Calu3 (cell line): Measurements from ENCODE around the gene PPIH. TPM values are rescaled to one million over a fixed set of nuclear protein-coding genes. Genes with fewer than 3 reads are reported as not detected.
A peak's percentile ranks its signal among the peaks of the same experiment; 100 is the strongest.

ENCODE experiments used
- BruUV-seq: library from RNA; stranded (reverse); fragments of 400-500 nt; replicated peaks from 2 replicates; lab custom pipeline; 2021; lab: Mats Ljungman, UMichigan
- CTCF ChIA-PET: fragments of 300-600 bp; sonication (Branson Sonifier 250); formaldehyde crosslinking; loops from one replicate; lab custom pipeline; 2022; ENCODE audit warnings: antibody characterized with exemption; lab: Charles Lee
- DNase-seq: peaks from one replicate; pipeline ENCODE4 v3.0.0; 2022
- H3K27ac Mint-ChIP-seq: one replicate; pipeline ENCODE4 v1.8.0; 2022; ENCODE audit warnings: mixed read lengths; ENCODE audit not compliant: unreplicated experiment
- H3K27me3 Mint-ChIP-seq: one replicate; pipeline ENCODE4 v1.8.0; 2022; ENCODE audit warnings: mixed read lengths; ENCODE audit not compliant: unreplicated experiment
- H3K36me3 Mint-ChIP-seq: one replicate; pipeline ENCODE4 v1.8.0; 2022; ENCODE audit warnings: mild to moderate bottlenecking, moderate library complexity, mixed read lengths; ENCODE audit not compliant: insufficient read depth, unreplicated experiment
- H3K4me1 Mint-ChIP-seq: one replicate; pipeline ENCODE4 v1.8.0; 2022; ENCODE audit warnings: mild to moderate bottlenecking, low read depth, mixed read lengths; ENCODE audit not compliant: unreplicated experiment
- H3K4me3 Mint-ChIP-seq: one replicate; pipeline ENCODE4 v1.8.0; 2022; ENCODE audit warnings: mild to moderate bottlenecking, low read depth, moderate library complexity, mixed read lengths; ENCODE audit not compliant: unreplicated experiment
- H3K9me3 Mint-ChIP-seq: one replicate; pipeline ENCODE4 v1.8.0; 2022; ENCODE audit warnings: low read depth, mixed read lengths; ENCODE audit not compliant: unreplicated experiment
- intact Hi-C: fragments of 100-400 bp; cut with micrococcal nuclease; formaldehyde crosslinking; loops from one replicate; pipeline ENCODE4 v1.10.0; 2022; ENCODE audit not compliant: unreplicated experiment
- total RNA-seq: library from RNA; stranded (reverse); gene quantifications from 2 replicates; pipeline ENCODE4 v1.2.3, GENCODE V29; 2022
- TF ChIP-seq, protein P1 (sequence below): fragments of 200-600 bp; IDR thresholded peaks from one replicate; pipeline ENCODE4 v1.8.0; 2022; ENCODE audit warnings: antibody characterized with exemption; ENCODE audit not compliant: unreplicated experiment

PPIH gene
- total RNA-seq, 1 experiment from 2014 or later: 58.6 TPM

DNA sequence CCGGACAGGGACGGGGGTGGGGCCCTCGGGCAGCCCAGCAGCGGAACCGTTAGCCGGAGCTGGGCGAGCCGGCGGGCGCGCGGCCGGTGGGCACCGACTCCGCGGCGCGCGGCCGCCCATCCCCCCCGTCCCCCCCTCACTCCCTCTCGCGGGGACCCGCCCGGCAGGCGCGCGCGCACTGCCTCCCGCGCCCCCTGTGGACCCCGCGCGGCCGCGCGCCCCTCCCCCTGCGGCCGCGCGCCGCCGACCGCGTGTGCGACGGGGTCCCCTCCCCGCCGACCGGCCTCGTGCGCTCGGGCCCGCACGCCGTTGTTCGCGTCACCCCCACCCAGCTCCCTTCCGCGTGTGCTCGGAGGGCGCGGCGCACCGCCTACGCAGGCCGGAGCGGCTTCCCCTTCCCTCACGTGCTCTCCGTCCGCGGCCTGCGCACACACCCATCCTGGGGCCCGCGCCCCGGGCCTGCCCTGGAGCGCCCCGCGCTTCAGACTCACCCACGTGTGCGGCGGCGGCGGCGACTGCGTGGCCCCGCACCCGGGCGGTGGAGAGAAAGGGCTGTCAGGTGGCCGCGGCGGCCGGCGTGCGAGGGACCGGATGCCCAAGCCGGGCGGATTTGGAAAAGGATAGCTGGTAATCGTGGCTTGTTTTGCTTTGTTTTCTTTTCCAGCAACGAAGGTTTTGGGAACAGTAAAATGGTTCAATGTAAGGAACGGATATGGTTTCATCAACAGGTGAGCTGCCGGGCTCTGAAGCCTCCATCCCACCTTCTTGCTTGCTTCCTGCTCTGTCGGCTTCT lies 24.7 kb downstream of the PPIH start:
- no TSS peak for BruUV-seq
- TF ChIP-seq, protein P1, sequence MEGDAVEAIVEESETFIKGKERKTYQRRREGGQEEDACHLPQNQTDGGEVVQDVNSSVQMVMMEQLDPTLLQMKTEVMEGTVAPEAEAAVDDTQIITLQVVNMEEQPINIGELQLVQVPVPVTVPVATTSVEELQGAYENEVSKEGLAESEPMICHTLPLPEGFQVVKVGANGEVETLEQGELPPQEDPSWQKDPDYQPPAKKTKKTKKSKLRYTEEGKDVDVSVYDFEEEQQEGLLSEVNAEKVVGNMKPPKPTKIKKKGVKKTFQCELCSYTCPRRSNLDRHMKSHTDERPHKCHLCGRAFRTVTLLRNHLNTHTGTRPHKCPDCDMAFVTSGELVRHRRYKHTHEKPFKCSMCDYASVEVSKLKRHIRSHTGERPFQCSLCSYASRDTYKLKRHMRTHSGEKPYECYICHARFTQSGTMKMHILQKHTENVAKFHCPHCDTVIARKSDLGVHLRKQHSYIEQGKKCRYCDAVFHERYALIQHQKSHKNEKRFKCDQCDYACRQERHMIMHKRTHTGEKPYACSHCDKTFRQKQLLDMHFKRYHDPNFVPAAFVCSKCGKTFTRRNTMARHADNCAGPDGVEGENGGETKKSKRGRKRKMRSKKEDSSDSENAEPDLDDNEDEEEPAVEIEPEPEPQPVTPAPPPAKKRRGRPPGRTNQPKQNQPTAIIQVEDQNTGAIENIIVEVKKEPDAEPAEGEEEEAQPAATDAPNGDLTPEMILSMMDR: no peak
- Mint-ChIP-seq H3K4me1 (peaks cover 57% of the 10 kb centered on the region), H3K27me3 (no peaks in the 10 kb centered on the region), H3K27ac (peak overlapping the region; percentile 96), H3K9me3 (no peaks in the 10 kb centered on the region), H3K36me3 (peaks cover 67% of the 10 kb centered on the region), H3K4me3 (peak overlapping the region; percentile 80)
- intact Hi-C loops: no loop called here
- peak; percentile 78 for DNase-seq
- CTCF ChIA-PET: interaction anchor here (0.5 to 1.6 kb wide), 8 partner anchors 9 to 224 kb away, joined by 3 to 16 read pairs (median 3); partner anchors contain the start of genes C1orf50, P3H1, PPIH and ZNF691

DNA sequence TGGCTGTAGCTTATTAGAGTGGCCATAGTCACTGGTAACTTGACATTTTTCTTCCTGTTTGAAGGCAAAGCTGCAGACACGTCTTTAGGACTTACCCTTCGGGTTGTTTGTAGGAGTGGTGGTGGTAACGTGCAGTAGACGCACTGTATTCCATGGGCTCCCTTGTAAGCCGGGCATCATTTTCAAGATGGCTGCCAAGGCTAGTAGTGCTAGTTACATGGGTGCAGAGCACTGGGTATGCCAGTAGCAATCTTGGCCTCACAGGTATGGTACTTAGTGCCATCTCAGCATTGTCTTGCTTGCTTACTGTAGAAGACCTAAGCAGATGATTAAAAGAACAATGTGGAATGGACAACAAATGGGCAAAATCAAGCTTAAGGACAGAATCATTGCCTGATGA lies 25.9 kb downstream of the PPIH start:
- peaks cover 75% of the 10 kb centered on the region for H3K36me3 Mint-ChIP-seq
- peak overlapping the region; percentile 80 for H3K4me3 Mint-ChIP-seq
- H3K4me1 Mint-ChIP-seq: peaks cover 67% of the 10 kb centered on the region
- TF ChIP-seq, protein P1: no peak
- H3K27ac Mint-ChIP-seq: peak overlapping the region; percentile 96
- CTCF ChIA-PET: no interaction called here
- intact Hi-C loops: no loop called here
- BruUV-seq: no TSS peak
- DNase-seq: peak; percentile 25
- H3K9me3 Mint-ChIP-seq: no peaks in the 10 kb centered on the region
- no peaks in the 10 kb centered on the region for H3K27me3 Mint-ChIP-seq

DNA sequence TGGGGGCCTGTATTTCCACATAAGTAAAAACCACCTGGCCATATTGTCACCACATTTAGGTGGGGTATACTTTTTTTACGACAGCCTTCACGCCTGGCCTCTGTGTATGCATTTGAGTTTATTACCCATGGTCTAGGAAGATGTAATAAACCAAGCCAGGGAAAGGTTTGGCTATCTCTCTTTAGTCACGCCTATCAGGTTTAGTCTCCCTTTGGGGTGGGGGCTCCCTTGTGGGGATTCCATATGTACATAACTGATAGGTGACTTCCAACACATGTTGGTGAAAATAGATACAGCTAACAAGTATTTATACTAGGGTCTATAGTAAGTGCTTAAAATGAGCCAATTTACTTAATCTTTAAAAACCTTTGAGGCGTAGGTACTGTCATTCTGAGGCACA lies 28.2 kb downstream of the PPIH start:
- no TSS peak for BruUV-seq
- TF ChIP-seq, protein P1: no peak
- intact Hi-C loops: no loop called here
- H3K36me3 Mint-ChIP-seq: peaks cover 69% of the 10 kb centered on the region
- no peak overlapping the region for H3K27ac Mint-ChIP-seq
- DNase-seq: no peak
- H3K4me3 Mint-ChIP-seq: peak overlapping the region; percentile 80
- peaks cover 59% of the 10 kb centered on the region for H3K4me1 Mint-ChIP-seq
- no peaks in the 10 kb centered on the region for H3K9me3 Mint-ChIP-seq
- CTCF ChIA-PET: no interaction called here
- no peaks in the 10 kb centered on the region for H3K27me3 Mint-ChIP-seq

DNA sequence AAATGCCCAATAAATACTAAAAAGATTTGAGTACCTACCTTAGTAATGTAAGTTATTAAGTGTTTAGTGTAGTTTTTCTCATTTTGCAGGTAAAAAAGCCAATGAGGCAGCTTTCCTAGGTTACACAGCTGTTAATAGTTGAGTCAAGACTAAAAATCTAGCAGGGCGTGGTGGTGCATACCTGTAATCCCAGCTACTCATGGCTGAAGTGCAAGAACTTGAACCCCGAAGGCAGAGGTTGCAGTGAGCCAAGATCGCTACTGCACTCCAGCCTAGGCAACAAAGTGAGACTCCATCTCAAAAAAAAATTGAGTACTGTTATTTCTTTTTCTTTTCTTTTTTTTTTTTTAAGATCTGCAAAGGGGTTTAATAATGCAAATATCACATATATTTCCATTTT lies 31.7 kb downstream of the PPIH start:
- H3K9me3 Mint-ChIP-seq: no peaks in the 10 kb centered on the region
- no peaks in the 10 kb centered on the region for H3K27me3 Mint-ChIP-seq
- no peak for DNase-seq
- TF ChIP-seq, protein P1: no peak
- CTCF ChIA-PET: interaction anchor here (0.7 to 1.3 kb wide), 2 partner anchors 32 to 179 kb away, joined by 4 to 5 read pairs; partner anchors contain the start of gene PPIH
- BruUV-seq: no TSS peak
- H3K36me3 Mint-ChIP-seq: peaks cover 61% of the 10 kb centered on the region
- H3K27ac Mint-ChIP-seq: no peak overlapping the region
- H3K4me3 Mint-ChIP-seq: peak overlapping the region; percentile 80
- intact Hi-C loops: loop anchor here (5.0 kb wide), 1 partner anchor 348 kb away; no protein-coding TSS in a partner anchor
- peaks cover 69% of the 10 kb centered on the region for H3K4me1 Mint-ChIP-seq
